Measurements from ENCODE around the gene CHCHD3. TPM values are rescaled to one million over a fixed set of nuclear protein-coding genes. Genes with fewer than 3 reads are reported as not detected.
"Not testable (repeated sequence)": the region's sequence is repeated elsewhere in the genome, so short reads cannot be mapped to it uniquely, and the experiment has no call there.

CHCHD3 gene
- total and polyA plus RNA-seq, 9 of the 15 experiments (the other 6 are each of a cell fraction or from before 2014, with no cell fraction given), result 66.2 to 279 (median 204) TPM

- TF ChIP-seq CTCF (IDR thresholded peaks at IDR 0.05 in 2 of 3, conservative IDR thresholded peaks at IDR 0.05 in 1 of 3; ENCODE audit: insufficient read depth in 2 of 3, low read depth in 1 of 3, low read length in 3 of 3) (no peak), ZNF174 (CRISPR knock-in tag; IDR thresholded peaks at IDR 0.05) (no peak), THRAP3 (IDR thresholded peaks at IDR 0.05; ENCODE audit: borderline replicate concordance) (no peak), ESRRA (IDR thresholded peaks at IDR 0.05; ENCODE audit: borderline replicate concordance, low read depth) (no peak), ZNF212 (CRISPR knock-in tag; IDR thresholded peaks at IDR 0.05) (no peak), GABPB1 (CRISPR knock-in tag; IDR thresholded peaks at IDR 0.05) (no peak)
Measured at GRCh38 chr7:132969520-132969919, 112.4 kb downstream of the CHCHD3 start (continued).

GRCh38 chr7:132967470-132967848, 114.4 kb downstream of the CHCHD3 start:
- H3K27me3 ChIP-seq (ENCODE audit: control insufficient read depth in 2 of 2, insufficient read depth in 2 of 2, low read length in 2 of 2); intact Hi-C loops (cut with micrococcal nuclease); H3K4me2 ChIP-seq (ENCODE audit: insufficient read depth, low read length); H3K4me1 ChIP-seq (replicated peaks in 1 of 2; ENCODE audit: control insufficient read depth in 2 of 2, insufficient read depth in 2 of 2, low read length in 2 of 2); FAIRE-seq; H3K9me1 ChIP-seq (ENCODE audit: control insufficient read depth, insufficient read depth, low read length); CTCF ChIA-PET (ENCODE audit: low intra/inter-chr PET ratio); H3K9me3 ChIP-seq (replicated peaks; ENCODE audit: control insufficient read depth, insufficient read depth, low read depth, low read length); H3K9ac ChIP-seq (ENCODE audit: insufficient read depth in 1 of 2, low read depth in 2 of 2, low read length in 2 of 2); H2AFZ ChIP-seq (ENCODE audit: low read depth, low read length); in situ Hi-C loops (cut with MboI); H3K4me3 ChIP-seq; BruUV-seq (replicated peaks); DNase-seq (ENCODE audit: extremely low read depth in 1 of 4, low spot score in 3 of 4); H3K27ac ChIP-seq (ENCODE audit: extremely low read depth, low read depth, low read length); H4K20me1 ChIP-seq (replicated peaks; ENCODE audit: control insufficient read depth, insufficient read depth, low read length); H3K36me3 ChIP-seq (ENCODE audit: control insufficient read depth, insufficient read depth, low read length); ATAC-seq: not testable (repeated sequence)
- WGBS (ENCODE audit: insufficient coverage, low coverage, missing lambda C conversion rate), result 81% methylated on average over 4 of the region's 4 CpGs
- peaks cover 49% of the 10 kb centered on the region for H3K79me2 ChIP-seq (ENCODE audit: control insufficient read depth, insufficient read depth, low read length)
- POLR2A ChIA-PET, result interaction anchor here (0.6 kb wide), 1 partner anchor 71 kb away, joined by 3 read pairs; no protein-coding TSS in a partner anchor

All from K562 (cell line).